ENCODE measurements around the gene RAB40AL. TPM values are rescaled to one million over a fixed set of nuclear protein-coding genes. Genes with fewer than 3 reads are reported as not detected.
"Not testable (repeated sequence)": the region's sequence is repeated elsewhere in the genome, so short reads cannot be mapped to it uniquely, and the experiment has no call there.

Gene RAB40AL, protein sequence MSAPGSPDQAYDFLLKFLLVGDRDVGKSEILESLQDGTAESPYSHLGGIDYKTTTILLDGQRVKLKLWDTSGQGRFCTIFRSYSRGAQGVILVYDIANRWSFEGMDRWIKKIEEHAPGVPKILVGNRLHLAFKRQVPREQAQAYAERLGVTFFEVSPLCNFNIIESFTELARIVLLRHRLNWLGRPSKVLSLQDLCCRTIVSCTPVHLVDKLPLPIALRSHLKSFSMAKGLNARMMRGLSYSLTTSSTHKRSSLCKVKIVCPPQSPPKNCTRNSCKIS
- not detected for total RNA-seq
- 0.13 TPM for polyA plus RNA-seq (2013, experiment 1 of 2)
- 0.14 TPM for polyA plus RNA-seq (2013, experiment 2 of 2)
- total RNA-seq = 0 to 0.39 (median 0.04) reads per million in 172 experiments

DNA sequence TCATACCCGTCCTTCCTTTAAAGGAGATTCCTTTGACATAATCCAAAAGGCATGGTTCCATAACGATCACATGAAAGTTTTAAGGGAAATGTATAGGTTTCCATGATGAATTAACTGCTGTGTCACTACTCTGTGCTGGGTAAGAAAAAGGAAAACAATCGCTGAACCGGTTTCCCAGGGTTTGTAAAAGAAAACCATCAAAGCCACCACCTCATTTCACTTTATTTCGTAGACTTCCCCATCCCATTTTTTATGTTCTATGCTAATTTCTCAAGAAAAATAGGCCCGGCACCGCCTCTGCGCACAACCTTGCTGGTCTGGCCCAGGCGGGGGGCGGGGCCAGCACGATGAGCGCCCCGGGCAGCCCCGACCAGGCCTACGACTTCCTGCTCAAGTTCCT is at the start of gene RAB40AL:
TSS of gene RAB40AL (plus strand) at position 301 of the 400 bp plus-strand sequence. CDS start at position 348, 47 bp downstream.
- H3K4me3 Mint-ChIP-seq; H3K27me3 Mint-ChIP-seq; ATAC-seq (ENCODE audit: poor library complexity); H3K9me3 ChIP-seq (ENCODE audit: control insufficient read depth in 1 of 2, insufficient read depth in 1 of 2, low read length in 2 of 2); H3K9me3 Mint-ChIP-seq; H3K36me3 ChIP-seq (ENCODE audit: insufficient read depth, low read length); H3K36me3 Mint-ChIP-seq (ENCODE audit: low read depth); intact Hi-C loops (cut with DNase I, micrococcal nuclease); H3K4me3 ChIP-seq (ENCODE audit: low read length); DNase-seq; H3K27me3 ChIP-seq (ENCODE audit: control insufficient read depth in 1 of 2, insufficient read depth in 2 of 2, low read length in 2 of 2); H3K27ac ChIP-seq (ENCODE audit: low read depth in 1 of 2, low read length in 2 of 2); H3K27ac Mint-ChIP-seq; H3K4me1 Mint-ChIP-seq (ENCODE audit: low read depth); H3K4me1 ChIP-seq (ENCODE audit: insufficient read depth, low read length); POLR2A ChIA-PET; CTCF ChIA-PET: not testable (repeated sequence)

GRCh38 chrX:102887687-102888086 is 49.4 kb upstream of the RAB40AL start:
- Histone ChIP-seq H3K27me3 (ENCODE audit: control insufficient read depth in 1 of 2, insufficient read depth in 2 of 2, low read length in 2 of 2) (no peaks in the 10 kb centered on the region), H3K27ac (ENCODE audit: low read depth in 1 of 2, low read length in 2 of 2) (no peak overlapping the region), H3K4me3 (ENCODE audit: low read length) (no peak overlapping the region), H3K9me3 (ENCODE audit: control insufficient read depth in 1 of 2, insufficient read depth in 1 of 2, low read length in 2 of 2) (no peaks in the 10 kb centered on the region), H3K4me1 (ENCODE audit: insufficient read depth, low read length) (no peaks in the 10 kb centered on the region), H3K36me3 (ENCODE audit: insufficient read depth, low read length) (no peaks in the 10 kb centered on the region)
- TF ChIP-seq, protein P1, sequence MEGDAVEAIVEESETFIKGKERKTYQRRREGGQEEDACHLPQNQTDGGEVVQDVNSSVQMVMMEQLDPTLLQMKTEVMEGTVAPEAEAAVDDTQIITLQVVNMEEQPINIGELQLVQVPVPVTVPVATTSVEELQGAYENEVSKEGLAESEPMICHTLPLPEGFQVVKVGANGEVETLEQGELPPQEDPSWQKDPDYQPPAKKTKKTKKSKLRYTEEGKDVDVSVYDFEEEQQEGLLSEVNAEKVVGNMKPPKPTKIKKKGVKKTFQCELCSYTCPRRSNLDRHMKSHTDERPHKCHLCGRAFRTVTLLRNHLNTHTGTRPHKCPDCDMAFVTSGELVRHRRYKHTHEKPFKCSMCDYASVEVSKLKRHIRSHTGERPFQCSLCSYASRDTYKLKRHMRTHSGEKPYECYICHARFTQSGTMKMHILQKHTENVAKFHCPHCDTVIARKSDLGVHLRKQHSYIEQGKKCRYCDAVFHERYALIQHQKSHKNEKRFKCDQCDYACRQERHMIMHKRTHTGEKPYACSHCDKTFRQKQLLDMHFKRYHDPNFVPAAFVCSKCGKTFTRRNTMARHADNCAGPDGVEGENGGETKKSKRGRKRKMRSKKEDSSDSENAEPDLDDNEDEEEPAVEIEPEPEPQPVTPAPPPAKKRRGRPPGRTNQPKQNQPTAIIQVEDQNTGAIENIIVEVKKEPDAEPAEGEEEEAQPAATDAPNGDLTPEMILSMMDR (IDR thresholded peaks at IDR 0.05) = no peak
- H3K36me3 Mint-ChIP-seq (ENCODE audit: low read depth) = no peaks in the 10 kb centered on the region
- H3K27me3 Mint-ChIP-seq = no peaks in the 10 kb centered on the region
- DNase-seq (no peak), ATAC-seq (ENCODE audit: poor library complexity) (no peak)
- intact Hi-C loops (cut with DNase I, micrococcal nuclease) = no loop called here
- H3K4me3 Mint-ChIP-seq = no peak overlapping the region
- POLR2A ChIA-PET = no interaction called here
- no peak overlapping the region for H3K27ac Mint-ChIP-seq
- CTCF ChIA-PET = no interaction called here
- no peaks in the 10 kb centered on the region for H3K9me3 Mint-ChIP-seq
- no peaks in the 10 kb centered on the region for H3K4me1 Mint-ChIP-seq (ENCODE audit: low read depth)

DNA sequence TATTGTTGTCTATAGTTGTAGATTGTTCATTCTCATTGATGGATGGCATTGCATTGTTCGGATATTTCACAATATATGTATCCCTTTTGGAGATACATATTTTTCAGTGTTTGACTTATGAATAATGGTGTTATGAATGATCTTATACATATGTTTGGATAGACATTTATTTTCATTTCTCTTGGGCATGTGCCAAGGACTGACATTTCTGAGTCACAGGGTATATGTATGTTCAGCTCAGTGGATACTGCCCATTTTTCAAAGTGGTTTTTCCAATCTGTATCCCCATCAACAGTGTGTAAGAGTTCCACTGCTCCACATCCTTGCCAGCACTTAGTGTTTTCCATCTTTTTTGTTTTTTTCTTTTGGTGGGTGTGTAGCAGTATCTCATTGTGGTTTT is 45.0 kb upstream of the RAB40AL start:
- H3K36me3 Mint-ChIP-seq (ENCODE audit: low read depth) = no peaks in the 10 kb centered on the region
- no peaks in the 10 kb centered on the region for H3K27me3 ChIP-seq (ENCODE audit: control insufficient read depth in 1 of 2, insufficient read depth in 2 of 2, low read length in 2 of 2)
- H3K4me1 ChIP-seq (ENCODE audit: insufficient read depth, low read length) = no peaks in the 10 kb centered on the region
- CTCF ChIA-PET = no interaction called here
- intact Hi-C loops (cut with DNase I, micrococcal nuclease) = no loop called here
- H3K27ac Mint-ChIP-seq = no peak overlapping the region
- no peaks in the 10 kb centered on the region for H3K4me1 Mint-ChIP-seq (ENCODE audit: low read depth)
- H3K27ac ChIP-seq (ENCODE audit: low read depth in 1 of 2, low read length in 2 of 2) = no peak overlapping the region
- no peaks in the 10 kb centered on the region for H3K9me3 ChIP-seq (ENCODE audit: control insufficient read depth in 1 of 2, insufficient read depth in 1 of 2, low read length in 2 of 2)
- ATAC-seq (ENCODE audit: poor library complexity) (no peak), DNase-seq (no peak)
- TF ChIP-seq, protein P1 (IDR thresholded peaks at IDR 0.05) = no peak
- H3K4me3 Mint-ChIP-seq = no peak overlapping the region
- H3K27me3 Mint-ChIP-seq = no peaks in the 10 kb centered on the region
- POLR2A ChIA-PET = no interaction called here
- H3K36me3 ChIP-seq (ENCODE audit: insufficient read depth, low read length) = no peaks in the 10 kb centered on the region
- no peak overlapping the region for H3K4me3 ChIP-seq (ENCODE audit: low read length)
- no peaks in the 10 kb centered on the region for H3K9me3 Mint-ChIP-seq

Data from CD4-positive, alpha-beta T cell (primary cell).